WTC11 (cell line): ENCODE measurements around the gene OR2K2. TPM values are rescaled to one million over a fixed set of nuclear protein-coding genes. Genes with fewer than 3 reads are reported as not detected.

Experiments used
- ATAC-seq: fragments of 200-7000 bp; cut with Tn5 transposase; 2 replicates; pipeline ENCODE4 v1.10.0; 2021; ENCODE audit warnings: mild to moderate bottlenecking, moderate library complexity
- CTCF ChIA-PET: fragments of 300-600 bp; sonication (Branson Sonifier 250); formaldehyde crosslinking; loops from one replicate; lab custom pipeline; 2021; ENCODE audit warnings: antibody characterized with exemption; lab: Charles Lee
- POLR2A ChIA-PET: fragments of 350-600 bp; sonication (Branson Sonifier 250); formaldehyde crosslinking; loops from one replicate; lab custom pipeline; 2021; ENCODE audit warnings: antibody characterized with exemption; lab: Charles Lee
- DNase-seq: peaks from one replicate; pipeline ENCODE4 v3.0.0; 2021; ENCODE audit warnings: low spot score
- H3K27ac Mint-ChIP-seq: 2 replicates; pipeline ENCODE4 v1.8.0; 2021; ENCODE audit warnings: mixed read lengths
- H3K27me3 Mint-ChIP-seq: 2 replicates; pipeline ENCODE4 v1.8.0; 2021; ENCODE audit warnings: low read depth, mild to moderate bottlenecking, moderate library complexity, mixed read lengths
- H3K36me3 Mint-ChIP-seq: 2 replicates; pipeline ENCODE4 v1.8.0; 2021; ENCODE audit warnings: mixed read lengths
- H3K4me1 Mint-ChIP-seq: 2 replicates; pipeline ENCODE4 v1.8.0; 2022; ENCODE audit warnings: mixed read lengths
- H3K4me3 Mint-ChIP-seq: 2 replicates; pipeline ENCODE4 v1.8.0; 2021; ENCODE audit warnings: mild to moderate bottlenecking, moderate library complexity, mixed read lengths
- H3K9me3 Mint-ChIP-seq: 2 replicates; pipeline ENCODE4 v1.8.0; 2021; ENCODE audit warnings: mixed read lengths
- EMX1 ChIP-seq: fragments of 250-450 bp; sonication (Bioruptor Pico); IDR thresholded peaks from 2 replicates; pipeline ENCODE4 v1.8.0; 2021; ENCODE audit warnings: mild to moderate bottlenecking
- FOXJ3 ChIP-seq: sonication (generic); formaldehyde crosslinking; IDR thresholded peaks from 2 replicates; pipeline ENCODE4 v1.9.0; 2021; ENCODE audit warnings: missing genetic modification reagents, mild to moderate bottlenecking, borderline replicate concordance
- GABPB1 ChIP-seq: sonication (generic); formaldehyde crosslinking; IDR thresholded peaks from 2 replicates; pipeline ENCODE4 v1.8.1; 2023; ENCODE audit warnings: mild to moderate bottlenecking, missing genetic modification reagents
- IRF2 ChIP-seq: sonication (generic); formaldehyde crosslinking; IDR thresholded peaks from 2 replicates; pipeline ENCODE4 v1.8.0; 2022; ENCODE audit warnings: low read depth, missing genetic modification reagents, borderline replicate concordance
- JAZF1 ChIP-seq: fragments of 250-450 bp; sonication (Bioruptor Pico); IDR thresholded peaks from 2 replicates; pipeline ENCODE4 v1.9.0; 2021; ENCODE audit warnings: moderate library complexity, mild to moderate bottlenecking, inconsistent platforms
- KAT7 ChIP-seq: sonication (generic); formaldehyde crosslinking; IDR thresholded peaks from 2 replicates; pipeline ENCODE4 v1.8.1; 2023; ENCODE audit warnings: missing genetic modification reagents, mild to moderate bottlenecking, borderline replicate concordance
- NR1H2 ChIP-seq: sonication (generic); formaldehyde crosslinking; IDR thresholded peaks from 2 replicates; pipeline ENCODE4 v1.9.0; 2021; ENCODE audit warnings: mild to moderate bottlenecking, moderate library complexity, missing genetic modification reagents
- NR3C1 ChIP-seq: sonication (generic); formaldehyde crosslinking; conservative IDR thresholded peaks from 2 replicates; pipeline ENCODE4 v1.8.1; 2023; ENCODE audit warnings: low read depth, mild to moderate bottlenecking, missing genetic modification reagents
- SMAD3 ChIP-seq: sonication (generic); formaldehyde crosslinking; IDR thresholded peaks from 2 replicates; pipeline ENCODE4 v1.8.0; 2022; ENCODE audit warnings: missing genetic modification reagents, mild to moderate bottlenecking, borderline replicate concordance
- ZNF138 ChIP-seq: sonication (generic); formaldehyde crosslinking; conservative IDR thresholded peaks from 2 replicates; pipeline ENCODE4 v1.8.1; 2022; ENCODE audit warnings: mild to moderate bottlenecking, moderate library complexity, missing genetic modification reagents
- ZNF219 ChIP-seq: sonication (generic); formaldehyde crosslinking; IDR thresholded peaks from 2 replicates; pipeline ENCODE4 v1.8.0; 2023; ENCODE audit warnings: missing genetic modification reagents, mild to moderate bottlenecking, borderline replicate concordance
- ZNF317 ChIP-seq: sonication (generic); formaldehyde crosslinking; IDR thresholded peaks from 2 replicates; pipeline ENCODE4 v1.8.1; 2023; ENCODE audit warnings: low read depth, mild to moderate bottlenecking, moderate library complexity, missing genetic modification reagents, borderline replicate concordance
- ZNF396 ChIP-seq: fragments of 250-450 bp; sonication (Bioruptor Pico); IDR thresholded peaks from 2 replicates; pipeline ENCODE4 v1.8.0; 2021; ENCODE audit warnings: mild to moderate bottlenecking, moderate library complexity, borderline replicate concordance
- total RNA-seq: library from RNA; stranded (reverse); gene quantifications from 3 replicates; pipeline ENCODE4 v1.2.3, GENCODE V29; 2021
- TF ChIP-seq, protein P1 (sequence below): sonication (generic); formaldehyde crosslinking; IDR thresholded peaks from 2 replicates; pipeline ENCODE4 v1.8.0; 2022; ENCODE audit warnings: mild to moderate bottlenecking, missing genetic modification reagents
- TF ChIP-seq, protein P2 (sequence below): sonication (generic); formaldehyde crosslinking; IDR thresholded peaks from 2 replicates; pipeline ENCODE4 v1.8.1; 2023; ENCODE audit warnings: mild to moderate bottlenecking, moderate library complexity, missing genetic modification reagents
- TF ChIP-seq, protein P3 (sequence below): sonication (generic); formaldehyde crosslinking; IDR thresholded peaks from 2 replicates; pipeline ENCODE4 v1.8.1; 2023; ENCODE audit warnings: mild to moderate bottlenecking, missing genetic modification reagents
- TF ChIP-seq, protein P4 (sequence below): sonication (generic); formaldehyde crosslinking; IDR thresholded peaks from 2 replicates; pipeline ENCODE4 v1.8.1; 2023; ENCODE audit warnings: mild to moderate bottlenecking, missing genetic modification reagents
- TF ChIP-seq, protein P5 (sequence below): sonication (generic); formaldehyde crosslinking; IDR thresholded peaks from 2 replicates; pipeline ENCODE4 v1.8.1; 2022; ENCODE audit warnings: missing genetic modification reagents, borderline replicate concordance
- TF ChIP-seq, protein P6 (sequence below): fragments of 250-450 bp; sonication (Bioruptor Pico); IDR thresholded peaks from 2 replicates; pipeline ENCODE4 v1.8.0; 2021; ENCODE audit warnings: mild to moderate bottlenecking

The OR2K2 gene
- total RNA-seq, 1 experiment from 2014 or later = not detected

DNA sequence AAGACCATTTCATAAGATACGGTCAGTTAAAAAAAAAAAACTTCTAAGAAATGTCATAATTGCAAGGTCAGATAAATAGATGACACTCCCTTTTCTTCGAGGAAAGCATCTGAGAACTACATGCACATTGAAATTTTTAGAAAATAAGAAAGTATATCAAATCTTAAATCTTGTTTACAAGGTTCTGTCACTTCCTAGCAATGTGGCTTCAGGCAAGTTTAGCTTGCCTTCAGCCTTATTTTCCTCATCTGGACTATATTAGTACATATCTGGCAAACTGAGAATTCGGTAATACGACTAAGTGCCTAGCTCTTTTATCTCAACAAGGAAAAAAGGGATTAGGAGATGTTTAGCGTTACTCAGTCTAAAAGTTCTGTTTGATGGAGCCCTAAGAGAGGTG lies 32.5 kb upstream of the OR2K2 start:
- Mint-ChIP-seq H3K27me3 (no peaks in the 10 kb centered on the region), H3K27ac (peak overlapping the region; percentile 72; the same call in 1 of the 2 replicates), H3K36me3 (peaks cover 39% of the 10 kb centered on the region), H3K4me1 (no peaks in the 10 kb centered on the region), H3K9me3 (no peaks in the 10 kb centered on the region), H3K4me3 (no peak overlapping the region)
- CTCF ChIA-PET = no interaction called here
- TF ChIP-seq, protein P1, sequence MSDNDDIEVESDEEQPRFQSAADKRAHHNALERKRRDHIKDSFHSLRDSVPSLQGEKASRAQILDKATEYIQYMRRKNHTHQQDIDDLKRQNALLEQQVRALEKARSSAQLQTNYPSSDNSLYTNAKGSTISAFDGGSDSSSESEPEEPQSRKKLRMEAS (CRISPR knock-in tag) = no peak
- TF ChIP-seq ZNF396 (CRISPR knock-in tag) = no peak
- TF ChIP-seq, all 79 proteins: peak for 0
- DNase-seq (no peak), ATAC-seq (no peak)
- POLR2A ChIA-PET = no interaction called here

DNA sequence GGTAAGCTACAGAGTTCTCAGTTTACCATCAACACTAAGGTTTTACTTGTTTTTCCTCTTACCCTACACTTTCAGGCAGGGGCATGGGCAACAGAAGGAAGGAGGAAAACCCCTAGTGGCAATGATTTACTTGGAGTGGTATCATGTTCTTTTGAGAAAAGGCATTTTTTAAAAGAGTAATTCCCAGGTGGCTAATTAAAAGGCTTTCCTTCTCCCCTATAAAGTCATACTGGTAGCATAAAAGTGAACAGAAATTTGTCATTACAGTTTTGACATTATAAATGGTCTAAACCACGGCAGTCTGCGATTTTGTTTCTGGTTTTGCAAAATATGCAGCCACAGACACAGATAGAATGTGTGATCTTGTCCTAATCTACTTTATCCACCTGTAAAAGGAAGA lies 30.9 kb upstream of the OR2K2 start:
- Mint-ChIP-seq H3K27ac (peak overlapping the region; percentile 79; the same call in 1 of the 2 replicates), H3K4me1 (peaks cover 8% of the 10 kb centered on the region), H3K9me3 (no peaks in the 10 kb centered on the region), H3K4me3 (no peak overlapping the region)
- POLR2A ChIA-PET = no interaction called here
- TF ChIP-seq GABPB1 (CRISPR knock-in tag) (no peak), ZNF396 (CRISPR knock-in tag) (no peak), FOXJ3 (CRISPR knock-in tag) (no peak), EMX1 (CRISPR knock-in tag) (no peak), ZNF219 (CRISPR knock-in tag) (no peak), SMAD3 (CRISPR knock-in tag) (no peak), NR1H2 (CRISPR knock-in tag) (no peak), KAT7 (CRISPR knock-in tag) (no peak), ZNF317 (CRISPR knock-in tag) (no peak)
- TF ChIP-seq, protein P2, sequence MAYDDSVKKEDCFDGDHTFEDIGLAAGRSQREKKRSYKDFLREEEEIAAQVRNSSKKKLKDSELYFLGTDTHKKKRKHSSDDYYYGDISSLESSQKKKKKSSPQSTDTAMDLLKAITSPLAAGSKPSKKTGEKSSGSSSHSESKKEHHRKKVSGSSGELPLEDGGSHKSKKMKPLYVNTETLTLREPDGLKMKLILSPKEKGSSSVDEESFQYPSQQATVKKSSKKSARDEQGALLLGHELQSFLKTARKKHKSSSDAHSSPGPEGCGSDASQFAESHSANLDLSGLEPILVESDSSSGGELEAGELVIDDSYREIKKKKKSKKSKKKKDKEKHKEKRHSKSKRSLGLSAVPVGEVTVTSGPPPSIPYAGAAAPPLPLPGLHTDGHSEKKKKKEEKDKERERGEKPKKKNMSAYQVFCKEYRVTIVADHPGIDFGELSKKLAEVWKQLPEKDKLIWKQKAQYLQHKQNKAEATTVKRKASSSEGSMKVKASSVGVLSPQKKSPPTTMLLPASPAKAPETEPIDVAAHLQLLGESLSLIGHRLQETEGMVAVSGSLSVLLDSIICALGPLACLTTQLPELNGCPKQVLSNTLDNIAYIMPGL (CRISPR knock-in tag) = no peak
- TF ChIP-seq, protein P3, sequence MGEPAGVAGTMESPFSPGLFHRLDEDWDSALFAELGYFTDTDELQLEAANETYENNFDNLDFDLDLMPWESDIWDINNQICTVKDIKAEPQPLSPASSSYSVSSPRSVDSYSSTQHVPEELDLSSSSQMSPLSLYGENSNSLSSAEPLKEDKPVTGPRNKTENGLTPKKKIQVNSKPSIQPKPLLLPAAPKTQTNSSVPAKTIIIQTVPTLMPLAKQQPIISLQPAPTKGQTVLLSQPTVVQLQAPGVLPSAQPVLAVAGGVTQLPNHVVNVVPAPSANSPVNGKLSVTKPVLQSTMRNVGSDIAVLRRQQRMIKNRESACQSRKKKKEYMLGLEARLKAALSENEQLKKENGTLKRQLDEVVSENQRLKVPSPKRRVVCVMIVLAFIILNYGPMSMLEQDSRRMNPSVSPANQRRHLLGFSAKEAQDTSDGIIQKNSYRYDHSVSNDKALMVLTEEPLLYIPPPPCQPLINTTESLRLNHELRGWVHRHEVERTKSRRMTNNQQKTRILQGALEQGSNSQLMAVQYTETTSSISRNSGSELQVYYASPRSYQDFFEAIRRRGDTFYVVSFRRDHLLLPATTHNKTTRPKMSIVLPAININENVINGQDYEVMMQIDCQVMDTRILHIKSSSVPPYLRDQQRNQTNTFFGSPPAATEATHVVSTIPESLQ = no peak
- TF ChIP-seq, protein P1 (CRISPR knock-in tag) = no peak
- TF ChIP-seq, all 79 proteins: peak for 0
- H3K36me3 Mint-ChIP-seq = peaks cover 30% of the 10 kb centered on the region
- DNase-seq (no peak), ATAC-seq (no peak)
- H3K27me3 Mint-ChIP-seq = no peaks in the 10 kb centered on the region
- CTCF ChIA-PET = no interaction called here

DNA sequence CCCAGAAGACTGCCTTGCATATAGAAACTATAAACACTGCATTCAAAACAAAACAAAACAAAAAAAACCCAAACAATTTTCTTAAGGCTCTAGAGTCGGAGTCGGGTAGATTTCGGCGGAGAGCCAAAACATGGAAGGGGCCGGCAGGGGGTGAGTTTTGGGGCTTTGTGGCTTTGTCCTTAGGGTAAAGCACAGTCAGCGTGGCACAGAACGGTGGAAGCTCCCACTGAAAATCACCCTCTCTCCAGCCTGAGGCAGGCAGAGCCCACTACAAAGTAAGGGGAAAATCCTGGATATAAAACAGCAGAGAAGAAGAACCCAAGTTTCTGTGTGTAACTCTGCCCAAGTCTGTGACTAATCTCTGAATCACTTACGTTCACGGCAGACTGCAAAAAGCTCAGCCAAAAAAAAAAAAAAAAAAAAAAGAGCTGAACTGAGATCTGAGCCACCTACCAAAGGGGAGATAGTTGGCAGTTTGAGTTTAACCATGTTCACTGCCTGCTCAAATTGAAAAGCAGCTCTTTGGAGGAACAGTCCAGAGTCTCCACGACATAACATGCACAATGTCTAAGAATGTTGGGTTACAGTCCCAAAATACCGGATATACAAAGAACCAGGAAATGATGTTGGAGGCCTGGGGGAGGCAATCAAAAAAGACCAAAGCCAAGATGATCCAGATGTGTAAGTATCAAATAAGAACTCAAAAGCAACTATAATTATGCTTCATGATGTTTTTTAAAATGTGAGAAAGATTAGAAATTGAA lies 26.6 kb upstream of the OR2K2 start:
- ChIA-PET CTCF (interaction anchor here (0.6 to 0.9 kb wide), 3 partner anchors 23 to 204 kb away, joined by 3 read pairs; no protein-coding TSS in a partner anchor), POLR2A (interaction anchor here (0.5 to 0.7 kb wide), 2 partner anchors 306 to 323 kb away, joined by 3 to 4 read pairs; no protein-coding TSS in a partner anchor)
- Mint-ChIP-seq H3K9me3 (no peaks in the 10 kb centered on the region), H3K27me3 (no peaks in the 10 kb centered on the region), H3K4me3 (no peak overlapping the region), H3K4me1 (peaks cover 8% of the 10 kb centered on the region), H3K27ac (no peak overlapping the region), H3K36me3 (no peaks in the 10 kb centered on the region)
- peak; percentile 29; the same call in 1 of the 2 replicates for ATAC-seq
- DNase-seq = no peak
- TF ChIP-seq, protein P4, sequence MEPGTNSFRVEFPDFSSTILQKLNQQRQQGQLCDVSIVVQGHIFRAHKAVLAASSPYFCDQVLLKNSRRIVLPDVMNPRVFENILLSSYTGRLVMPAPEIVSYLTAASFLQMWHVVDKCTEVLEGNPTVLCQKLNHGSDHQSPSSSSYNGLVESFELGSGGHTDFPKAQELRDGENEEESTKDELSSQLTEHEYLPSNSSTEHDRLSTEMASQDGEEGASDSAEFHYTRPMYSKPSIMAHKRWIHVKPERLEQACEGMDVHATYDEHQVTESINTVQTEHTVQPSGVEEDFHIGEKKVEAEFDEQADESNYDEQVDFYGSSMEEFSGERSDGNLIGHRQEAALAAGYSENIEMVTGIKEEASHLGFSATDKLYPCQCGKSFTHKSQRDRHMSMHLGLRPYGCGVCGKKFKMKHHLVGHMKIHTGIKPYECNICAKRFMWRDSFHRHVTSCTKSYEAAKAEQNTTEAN = no peak
- no peak for TF ChIP-seq IRF2
- TF ChIP-seq, protein P5, sequence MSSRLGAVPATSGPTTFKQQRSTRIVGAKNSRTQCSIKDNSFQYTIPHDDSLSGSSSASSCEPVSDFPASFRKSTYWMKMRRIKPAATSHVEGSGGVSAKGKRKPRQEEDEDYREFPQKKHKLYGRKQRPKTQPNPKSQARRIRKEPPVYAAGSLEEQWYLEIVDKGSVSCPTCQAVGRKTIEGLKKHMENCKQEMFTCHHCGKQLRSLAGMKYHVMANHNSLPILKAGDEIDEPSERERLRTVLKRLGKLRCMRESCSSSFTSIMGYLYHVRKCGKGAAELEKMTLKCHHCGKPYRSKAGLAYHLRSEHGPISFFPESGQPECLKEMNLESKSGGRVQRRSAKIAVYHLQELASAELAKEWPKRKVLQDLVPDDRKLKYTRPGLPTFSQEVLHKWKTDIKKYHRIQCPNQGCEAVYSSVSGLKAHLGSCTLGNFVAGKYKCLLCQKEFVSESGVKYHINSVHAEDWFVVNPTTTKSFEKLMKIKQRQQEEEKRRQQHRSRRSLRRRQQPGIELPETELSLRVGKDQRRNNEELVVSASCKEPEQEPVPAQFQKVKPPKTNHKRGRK = no peak
- TF ChIP-seq ZNF138 (CRISPR knock-in tag) = no peak
- TF ChIP-seq, protein P6, sequence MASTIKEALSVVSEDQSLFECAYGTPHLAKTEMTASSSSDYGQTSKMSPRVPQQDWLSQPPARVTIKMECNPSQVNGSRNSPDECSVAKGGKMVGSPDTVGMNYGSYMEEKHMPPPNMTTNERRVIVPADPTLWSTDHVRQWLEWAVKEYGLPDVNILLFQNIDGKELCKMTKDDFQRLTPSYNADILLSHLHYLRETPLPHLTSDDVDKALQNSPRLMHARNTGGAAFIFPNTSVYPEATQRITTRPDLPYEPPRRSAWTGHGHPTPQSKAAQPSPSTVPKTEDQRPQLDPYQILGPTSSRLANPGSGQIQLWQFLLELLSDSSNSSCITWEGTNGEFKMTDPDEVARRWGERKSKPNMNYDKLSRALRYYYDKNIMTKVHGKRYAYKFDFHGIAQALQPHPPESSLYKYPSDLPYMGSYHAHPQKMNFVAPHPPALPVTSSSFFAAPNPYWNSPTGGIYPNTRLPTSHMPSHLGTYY (CRISPR knock-in tag) = no peak
- no peak for TF ChIP-seq JAZF1 (CRISPR knock-in tag)
- no peak for TF ChIP-seq NR3C1 (CRISPR knock-in tag)
- TF ChIP-seq FOXJ3 (CRISPR knock-in tag) = no peak
